KMS-11 (cell line): ENCODE results near the gene LRRC7.

Source experiments
- H2AFZ ChIP-seq: fragments of 200-600 bp; sonication (generic); 2 replicates; pipeline ENCODE4 v1.6.1; 2016; ENCODE audit warnings: antibody characterized with exemption, mixed run types, low read depth
- H3K27ac ChIP-seq: fragments of 200-600 bp; sonication (generic); 2 replicates; pipeline ENCODE4 v1.6.1; 2016; ENCODE audit warnings: mild to moderate bottlenecking, mixed run types
- H3K27me3 ChIP-seq: fragments of 200-600 bp; sonication (generic); 2 replicates; pipeline ENCODE4 v1.6.1; 2017; ENCODE audit warnings: mild to moderate bottlenecking, low read depth, mixed run types, moderate library complexity; ENCODE audit not compliant: insufficient read depth
- H3K36me3 ChIP-seq: fragments of 200-600 bp; sonication (generic); 2 replicates; pipeline ENCODE4 v1.6.1; 2017; ENCODE audit warnings: mild to moderate bottlenecking, mixed run types; ENCODE audit not compliant: insufficient read depth
- H3K4me1 ChIP-seq: fragments of 200-600 bp; sonication (generic); 2 replicates; pipeline ENCODE4 v1.6.1; 2016; ENCODE audit warnings: mild to moderate bottlenecking, low read depth, mixed run types; ENCODE audit not compliant: poor library complexity, severe bottlenecking
- H3K4me2 ChIP-seq: fragments of 200-600 bp; sonication (generic); 2 replicates; pipeline ENCODE4 v1.7.0; 2016; ENCODE audit warnings: mild to moderate bottlenecking, mixed run types
- H3K4me3 ChIP-seq: fragments of 200-600 bp; sonication (generic); IDR thresholded peaks from 2 replicates; pipeline ENCODE4 v1.6.1; 2017; ENCODE audit warnings: low read depth, low read length, mixed read lengths; ENCODE audit not compliant: insufficient read depth
- H3K79me2 ChIP-seq: fragments of 200-600 bp; sonication (generic); 2 replicates; pipeline ENCODE4 v1.6.1; 2016; ENCODE audit warnings: low read depth, mixed run types; ENCODE audit not compliant: insufficient read depth
- H3K9ac ChIP-seq: fragments of 200-600 bp; sonication (generic); 2 replicates; pipeline ENCODE4 v1.6.1; 2016; ENCODE audit warnings: mild to moderate bottlenecking, mixed run types
- H4K20me1 ChIP-seq: fragments of 200-600 bp; sonication (generic); 2 replicates; pipeline ENCODE4 v1.6.1; 2016; ENCODE audit warnings: mild to moderate bottlenecking, mixed run types; ENCODE audit not compliant: insufficient read depth
- CTCF ChIP-seq: fragments of 200-600 bp; sonication (generic); conservative IDR thresholded peaks from 2 replicates; pipeline ENCODE4 v1.6.1; 2017; ENCODE audit warnings: low read depth, mild to moderate bottlenecking, antibody characterized with exemption, low read length, moderate library complexity, mixed read lengths

LRRC7 gene

DNA sequence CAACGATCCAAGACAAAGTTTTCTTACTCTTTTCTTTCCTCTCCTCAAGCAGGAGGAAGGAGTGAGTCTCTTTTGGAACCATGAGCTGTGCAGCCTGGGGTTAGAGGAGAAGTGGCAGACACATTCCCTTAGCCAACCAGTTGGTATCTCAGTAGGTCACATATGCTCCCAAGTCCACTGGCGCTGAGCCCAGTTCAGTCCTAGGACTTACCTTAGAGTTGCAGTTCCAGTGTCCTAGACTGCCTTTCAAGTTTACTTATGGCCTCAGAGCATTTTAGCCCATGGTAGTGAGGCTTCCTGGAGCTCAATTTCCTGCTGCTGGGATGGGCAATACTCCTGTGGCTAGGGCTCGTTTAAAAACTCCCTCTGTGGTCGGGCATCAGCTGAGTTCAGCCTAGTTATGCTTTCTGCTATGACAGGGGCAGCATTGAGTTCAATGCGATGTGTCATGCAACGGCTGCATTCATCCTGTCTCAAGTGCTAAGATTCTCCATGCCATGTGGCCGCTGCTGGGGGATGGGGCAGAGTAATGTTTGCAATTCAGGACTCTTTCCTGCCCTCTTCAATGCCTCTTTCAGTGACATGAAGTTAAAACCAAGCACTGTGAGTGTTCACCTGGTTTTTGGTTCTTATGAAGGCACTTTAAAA lies 103.8 kb downstream of the LRRC7 start:
- H4K20me1 ChIP-seq = no peaks in the 10 kb centered on the region
- H2AFZ ChIP-seq = no peak overlapping the region
- H3K4me1 ChIP-seq = no peaks in the 10 kb centered on the region
- no peak overlapping the region for H3K4me2 ChIP-seq
- H3K27me3 ChIP-seq = no peaks in the 10 kb centered on the region
- H3K79me2 ChIP-seq = no peaks in the 10 kb centered on the region
- no peak for TF ChIP-seq CTCF
- no peaks in the 10 kb centered on the region for H3K36me3 ChIP-seq
- no peak overlapping the region for H3K4me3 ChIP-seq
- H3K27ac ChIP-seq = no peak overlapping the region
- H3K9ac ChIP-seq = no peak overlapping the region

GRCh38 chr1:69673321-69673720 lies 105.6 kb downstream of the LRRC7 start:
- Histone ChIP-seq H3K27me3 (no peaks in the 10 kb centered on the region), H3K4me3 (no peak overlapping the region), H3K79me2 (no peaks in the 10 kb centered on the region), H3K27ac (no peak overlapping the region), H3K36me3 (no peaks in the 10 kb centered on the region), H2AFZ (no peak overlapping the region), H3K4me2 (no peak overlapping the region), H4K20me1 (no peaks in the 10 kb centered on the region), H3K9ac (no peak overlapping the region), H3K4me1 (no peaks in the 10 kb centered on the region)
- TF ChIP-seq CTCF = no peak

- Histone ChIP-seq H3K4me3 (no peak overlapping the region), H3K27me3 (no peaks in the 10 kb centered on the region), H3K9ac (no peak overlapping the region), H3K79me2 (no peaks in the 10 kb centered on the region), H3K36me3 (no peaks in the 10 kb centered on the region), H3K4me1 (no peaks in the 10 kb centered on the region), H2AFZ (no peak overlapping the region), H4K20me1 (no peaks in the 10 kb centered on the region), H3K4me2 (no peak overlapping the region), H3K27ac (no peak overlapping the region)
- no peak for TF ChIP-seq CTCF
Measured at GRCh38 chr1:69679965-69680364, 112.2 kb downstream of the LRRC7 start.

- no peaks in the 10 kb centered on the region for H3K79me2 ChIP-seq
- no peaks in the 10 kb centered on the region for H4K20me1 ChIP-seq
- H3K4me1 ChIP-seq = no peaks in the 10 kb centered on the region
- no peak for TF ChIP-seq CTCF
- H3K27ac ChIP-seq = no peak overlapping the region
- H3K4me3 ChIP-seq = no peak overlapping the region
- H3K4me2 ChIP-seq = no peak overlapping the region
- no peak overlapping the region for H2AFZ ChIP-seq
- H3K27me3 ChIP-seq = no peaks in the 10 kb centered on the region
- H3K36me3 ChIP-seq = no peaks in the 10 kb centered on the region
- no peak overlapping the region for H3K9ac ChIP-seq
Measured at GRCh38 chr1:69686367-69686984, 118.8 kb downstream of the LRRC7 start.
